GM18873 (cell line): ENCODE data around the gene ARHGAP33.
"Not testable (repeated sequence)": the region's sequence is repeated elsewhere in the genome, so short reads cannot be mapped to it uniquely, and the experiment has no call there.

Experiments used
- ATAC-seq: cut with Tn5 transposase; IDR thresholded peaks from one replicate; pipeline ENCODE4 v1.9.1; 2021; ENCODE audit warnings: mild to moderate bottlenecking, moderate library complexity, moderate number of reproducible peaks; ENCODE audit not compliant: unreplicated experiment, low FRiP score

Gene ARHGAP33

DNA sequence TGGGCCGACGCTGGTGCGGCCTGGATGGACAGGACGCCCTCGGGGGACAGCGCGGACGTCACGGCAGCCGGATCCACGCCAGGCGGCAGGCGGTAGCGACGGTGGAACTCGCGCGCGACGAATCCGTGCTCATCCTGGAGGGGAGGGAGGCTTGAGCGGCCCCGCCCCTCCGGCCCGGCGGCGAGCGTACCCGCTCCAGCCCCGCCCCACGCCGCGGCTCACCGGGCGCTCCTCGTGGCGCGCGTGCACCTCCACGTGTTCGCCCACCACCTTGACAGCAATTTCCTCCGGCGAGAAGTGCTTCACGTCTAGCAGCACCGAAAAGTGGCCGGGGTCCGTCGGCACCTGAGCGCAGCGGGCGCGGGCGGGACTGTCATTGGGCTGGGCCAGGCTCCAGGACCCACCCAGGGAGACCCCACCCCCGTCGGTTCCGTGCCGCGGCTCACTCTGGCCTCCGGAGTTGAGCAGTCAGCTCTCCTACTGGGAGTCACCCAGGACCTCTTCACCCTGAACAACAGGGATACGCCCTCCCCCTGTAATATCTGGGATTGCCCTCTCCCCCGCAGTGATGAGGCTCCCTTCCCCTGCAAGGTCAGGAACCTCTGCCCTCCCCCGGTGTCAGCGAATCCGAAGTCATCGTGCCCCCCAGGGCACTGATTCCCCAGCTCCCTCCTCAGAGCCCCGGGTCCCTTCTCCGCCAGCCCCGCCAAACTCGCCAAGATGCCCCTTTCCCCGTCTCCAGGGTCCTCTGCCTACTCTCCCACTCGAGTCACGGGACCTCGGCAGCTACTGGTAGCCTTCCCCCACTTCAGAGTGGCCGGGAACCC lies 19.6 kb upstream of the ARHGAP33 start:
- no peak for ATAC-seq

DNA sequence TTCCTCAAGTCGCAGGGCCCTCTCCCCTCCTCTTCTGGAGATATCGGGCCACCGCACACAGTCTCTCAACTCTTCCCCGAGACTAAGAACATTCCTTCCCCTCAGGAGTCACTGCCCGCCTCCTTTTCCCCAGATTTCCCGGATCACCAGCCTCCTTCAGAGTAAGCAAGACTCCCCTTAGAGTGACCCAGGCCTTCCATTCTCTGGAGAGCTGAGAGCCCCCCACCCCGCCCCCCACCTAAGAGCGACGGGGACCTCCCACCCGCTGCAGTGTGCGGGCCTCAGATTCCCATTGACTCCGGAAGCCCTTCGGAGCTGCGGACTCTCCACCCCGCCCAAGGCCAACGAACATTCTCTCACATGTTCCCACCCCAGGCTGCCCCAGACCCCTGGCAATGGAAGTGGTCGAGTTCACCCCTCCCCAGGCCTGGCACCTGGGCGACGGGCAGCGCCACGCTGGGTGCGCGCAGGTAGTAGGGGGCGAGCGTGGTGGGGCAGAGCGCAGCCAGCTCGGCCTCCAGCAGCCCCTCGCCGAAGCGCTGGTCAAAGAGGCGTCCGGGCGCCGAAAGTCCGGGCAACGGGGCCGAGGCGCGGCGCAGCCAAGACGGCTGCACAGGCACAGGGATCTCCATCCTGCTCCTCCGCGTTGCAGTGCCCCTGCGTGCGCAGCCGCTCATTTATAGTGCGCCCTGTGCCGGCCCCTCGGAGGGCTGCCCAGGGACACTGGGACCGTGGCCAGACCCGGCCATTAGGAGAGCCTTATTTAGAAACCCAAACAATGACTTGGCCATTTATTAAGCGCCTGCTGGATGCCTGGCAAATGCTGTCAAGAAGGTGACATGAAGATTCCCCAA lies 18.8 kb upstream of the ARHGAP33 start, which contains the start of gene HSPB6:
TSS of gene HSPB6 (minus strand) at position 653 of the 854 bp plus-strand sequence. CDS start at position 632, 21 bp downstream.
- no peak for ATAC-seq

DNA sequence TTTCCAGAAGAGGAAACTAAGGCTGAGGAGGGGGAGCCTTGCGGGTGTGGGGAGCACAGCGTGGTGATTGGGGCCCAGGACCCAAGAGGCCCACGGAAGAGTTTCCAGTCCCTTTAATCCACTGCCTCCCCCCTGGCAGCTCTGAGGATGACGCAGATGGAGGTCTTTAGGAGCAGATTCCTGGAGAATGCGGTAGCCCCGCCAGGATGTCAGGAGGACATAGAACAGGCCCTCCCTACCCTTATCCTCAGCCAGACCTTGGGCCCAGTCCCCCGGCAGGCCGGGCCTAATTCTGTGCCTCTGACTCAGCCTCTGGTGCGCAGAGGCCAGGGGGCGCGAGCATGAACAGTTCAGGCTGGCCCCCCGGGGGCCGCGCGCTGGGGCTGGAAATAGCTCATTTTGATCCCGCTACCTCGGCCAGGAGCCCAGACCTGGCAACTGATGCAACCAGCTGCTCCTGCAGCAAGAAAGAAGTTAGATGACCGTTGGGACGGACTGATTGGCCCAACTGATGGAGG lies 18.1 kb upstream of the ARHGAP33 start:
- no peak for ATAC-seq

DNA sequence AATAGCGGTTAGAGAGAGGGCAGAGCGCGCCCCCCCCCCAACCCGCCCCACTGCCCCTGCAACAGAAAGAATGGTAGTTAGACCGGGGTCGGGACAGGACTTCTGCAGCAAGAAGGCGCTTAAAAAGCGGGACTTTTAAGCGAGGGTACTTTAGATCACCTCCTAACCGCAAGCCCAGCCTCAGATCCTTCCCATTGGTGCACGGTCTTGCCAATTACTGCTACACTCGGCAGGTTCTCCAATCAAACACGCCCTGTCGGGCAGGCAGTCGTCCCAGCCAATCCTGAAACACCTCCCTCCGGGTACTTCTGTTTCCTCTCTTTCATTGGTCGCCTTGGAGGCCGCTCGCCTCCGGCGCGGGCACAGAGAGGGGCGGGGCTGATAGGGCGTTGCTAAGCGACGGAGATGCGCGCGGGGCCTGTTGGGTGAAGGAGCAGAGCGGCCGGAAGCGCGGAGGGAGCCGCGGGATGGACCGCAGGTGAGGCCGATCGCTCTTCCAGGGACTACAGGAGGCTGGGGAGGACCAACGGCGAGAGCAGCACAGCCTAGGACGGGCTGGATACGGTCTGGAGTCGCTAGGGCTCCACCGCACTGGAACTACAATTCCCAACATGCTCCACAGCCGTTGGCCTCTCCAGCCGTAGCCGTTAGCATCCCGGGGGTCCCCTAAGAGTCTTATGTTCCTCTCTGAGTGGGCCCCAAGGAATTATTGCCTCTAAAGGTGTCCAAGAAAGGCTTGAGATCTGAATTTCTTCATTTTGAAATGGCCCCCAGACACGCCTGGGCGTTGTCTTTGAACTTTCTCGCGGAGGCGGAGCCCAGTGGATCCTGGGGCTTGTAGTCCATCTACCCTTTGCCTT lies 17.4 kb upstream of the ARHGAP33 start, which contains the start of gene PROSER3:
TSS of gene PROSER3 (plus strand) at position 428 of the 860 bp plus-strand sequence. CDS start at position 468, 40 bp downstream.
- ATAC-seq: peak; percentile 97

DNA sequence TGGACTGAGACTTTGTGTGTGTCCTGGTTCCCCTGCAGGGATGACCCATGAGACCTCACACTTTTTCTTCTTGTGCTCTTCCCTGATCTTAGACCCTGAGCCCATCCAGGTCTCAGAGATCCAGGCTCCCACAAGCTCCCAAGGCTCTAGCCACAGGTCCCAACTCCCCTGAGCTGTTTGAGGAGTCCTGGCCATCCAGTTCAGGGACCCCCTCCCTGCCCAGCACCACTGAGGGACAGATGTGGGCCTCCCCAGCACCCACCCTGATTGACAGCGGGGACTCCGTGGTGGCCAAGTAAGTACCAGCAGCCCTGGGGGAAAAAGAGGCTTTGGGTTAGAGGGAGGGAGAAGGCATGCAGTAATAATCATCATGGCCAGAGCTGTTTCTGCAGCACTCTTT lies 15.7 kb upstream of the ARHGAP33 start:
- no peak for ATAC-seq

DNA sequence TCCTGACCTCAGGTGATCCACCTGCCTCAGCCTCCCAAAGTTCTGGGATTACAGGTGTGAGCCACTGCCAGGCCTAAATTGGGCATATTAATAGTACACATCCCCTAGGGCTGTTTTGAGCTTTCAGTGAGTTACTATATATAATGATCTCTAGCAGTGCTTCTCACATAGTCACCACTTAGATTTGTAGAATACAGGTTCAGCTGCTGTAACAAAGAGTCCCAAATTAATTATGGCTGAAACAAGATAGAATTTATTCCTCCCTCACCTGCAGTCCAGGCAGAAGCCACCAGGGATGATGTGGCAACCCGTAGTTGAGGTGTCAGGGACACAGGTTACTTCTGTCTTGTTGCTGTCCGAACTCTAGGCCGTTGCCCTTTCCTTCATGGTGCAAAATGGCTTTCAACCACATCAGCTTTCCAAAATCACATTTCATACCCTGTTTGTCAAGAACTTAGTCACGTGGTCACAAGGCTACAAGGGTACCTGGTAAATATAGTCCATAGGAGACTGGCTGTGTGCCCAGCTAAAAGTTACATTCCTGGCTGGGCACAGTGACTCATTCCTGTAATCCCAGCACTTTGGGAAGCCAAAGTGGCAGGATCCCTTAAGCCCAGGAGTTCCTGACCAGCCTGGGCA lies 14.5 kb upstream of the ARHGAP33 start:
- ATAC-seq: no peak

DNA sequence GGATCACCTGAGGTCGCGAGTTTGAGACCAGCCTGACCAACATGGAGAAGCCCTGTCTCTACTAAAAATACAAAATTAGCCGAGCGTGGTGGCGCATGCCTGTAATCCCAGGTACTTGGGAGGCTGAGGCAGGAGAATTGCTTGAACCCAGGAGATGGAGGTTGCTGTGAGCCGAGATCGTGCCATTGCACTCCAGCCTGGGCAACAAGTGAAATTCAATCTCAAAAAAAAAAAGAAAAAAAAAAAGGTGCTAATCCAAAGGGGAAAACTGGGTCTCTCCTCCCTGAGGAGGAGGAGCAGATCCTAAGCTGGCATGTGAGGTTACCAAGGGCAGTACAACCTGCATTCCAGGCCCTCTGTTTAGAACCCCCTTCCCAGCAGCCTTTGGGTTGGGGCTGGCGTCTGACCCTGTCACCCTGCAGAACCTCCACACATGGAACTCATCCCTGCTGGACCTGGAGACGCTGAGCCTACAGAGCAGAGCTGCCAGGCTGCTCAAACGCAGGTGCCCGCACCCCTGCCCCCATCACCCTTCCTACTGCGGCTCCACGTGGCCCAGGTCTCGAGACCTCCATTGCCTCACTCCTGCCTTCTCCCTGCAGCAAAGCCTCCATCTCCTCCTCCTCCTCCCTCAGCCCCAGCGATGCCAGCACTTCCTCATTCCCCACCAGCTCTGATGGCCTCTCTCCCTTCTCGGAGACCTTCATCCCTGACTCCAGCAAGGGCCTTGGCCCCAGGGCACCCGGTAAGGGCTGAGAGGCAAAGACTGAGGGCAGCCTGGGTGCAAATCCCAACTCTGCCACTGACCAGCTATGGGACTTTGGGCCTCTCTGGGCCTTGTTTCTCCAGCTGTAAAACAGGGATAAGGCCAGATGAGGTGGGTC lies 10.7 kb upstream of the ARHGAP33 start:
- no peak for ATAC-seq

DNA sequence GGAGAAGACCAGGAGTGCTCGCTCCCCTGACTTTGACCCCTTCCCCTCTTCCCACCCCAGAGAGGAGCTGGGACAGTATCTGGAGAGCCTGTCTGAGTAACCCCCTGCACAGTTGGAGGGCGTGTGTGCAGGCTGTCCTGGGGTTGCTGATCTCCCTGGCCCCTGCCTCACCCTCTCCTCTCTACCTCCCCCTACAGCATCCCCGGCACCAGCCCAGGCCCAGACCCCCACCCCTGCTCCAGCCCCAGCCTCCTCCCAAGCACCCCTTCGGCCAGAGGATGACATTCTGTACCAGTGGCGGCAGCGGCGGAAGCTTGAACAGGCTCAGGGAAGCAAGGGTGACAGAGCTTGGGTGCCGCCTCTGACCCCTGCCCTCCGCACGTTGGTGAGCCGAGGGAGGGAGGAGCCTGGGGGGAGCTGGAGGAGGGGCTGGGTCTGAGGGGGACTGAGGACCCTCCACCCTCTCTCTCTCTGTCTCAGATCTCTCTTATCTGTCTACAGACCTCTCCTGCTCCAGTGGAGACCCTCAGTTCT lies 8.7 kb upstream of the ARHGAP33 start:
- ATAC-seq: no peak

DNA sequence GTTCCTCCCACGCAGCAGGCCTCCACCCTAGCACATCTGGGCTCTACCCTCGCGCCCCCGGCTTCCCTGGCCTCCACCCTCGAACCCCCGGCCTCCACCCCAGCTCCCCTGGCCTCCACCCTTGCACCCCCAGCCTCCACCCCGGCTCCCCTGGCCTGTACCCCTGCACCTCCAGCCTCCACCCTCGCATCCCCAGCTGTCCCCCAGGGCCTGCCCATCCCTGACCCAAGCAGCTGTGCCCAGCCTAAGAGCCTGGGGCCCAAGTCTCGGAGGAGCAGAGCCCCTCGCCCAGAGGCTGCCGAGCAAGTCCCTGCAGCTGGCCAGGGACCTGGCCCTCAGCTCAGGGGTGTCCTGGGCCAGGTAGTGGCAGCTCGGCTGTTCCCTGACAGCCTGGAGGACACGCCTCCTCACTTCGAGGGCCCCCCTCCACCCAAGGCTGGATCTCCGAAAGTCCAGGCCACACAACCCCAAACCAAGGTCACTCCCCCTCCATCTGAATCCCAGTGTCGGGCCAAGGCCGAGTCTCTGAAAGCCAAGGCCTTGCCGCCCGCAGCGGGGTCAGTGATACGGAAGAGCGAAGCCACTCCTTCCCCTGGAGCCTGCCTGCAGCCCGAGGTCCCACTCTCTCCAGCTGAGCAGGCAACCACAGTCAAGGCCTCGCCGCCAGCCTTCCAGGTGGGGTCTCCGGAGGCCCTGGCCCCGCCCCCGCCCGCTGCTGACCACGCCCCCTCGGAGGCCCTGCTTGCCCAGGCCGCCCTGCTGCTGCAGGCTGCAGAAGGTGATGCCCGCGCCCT lies 7.9 kb upstream of the ARHGAP33 start:
- no peak for ATAC-seq

DNA sequence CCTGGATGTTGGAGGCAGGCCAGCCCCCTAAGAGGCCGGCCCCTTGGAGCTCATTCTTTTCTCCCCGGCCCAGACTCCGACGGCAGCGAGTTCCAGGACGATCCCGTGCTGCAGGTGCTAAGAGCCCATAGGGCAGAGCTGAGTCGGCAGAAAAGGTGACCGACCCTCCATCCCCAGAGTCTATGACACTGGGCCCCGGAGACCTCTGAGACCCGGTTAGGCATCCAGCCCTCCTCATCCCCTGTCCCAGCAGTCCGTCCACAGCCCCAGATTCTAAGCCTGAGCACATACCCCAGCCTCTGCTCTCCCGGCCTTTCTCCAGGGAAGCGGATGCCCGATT lies 7.3 kb upstream of the ARHGAP33 start:
- ATAC-seq: no peak

DNA sequence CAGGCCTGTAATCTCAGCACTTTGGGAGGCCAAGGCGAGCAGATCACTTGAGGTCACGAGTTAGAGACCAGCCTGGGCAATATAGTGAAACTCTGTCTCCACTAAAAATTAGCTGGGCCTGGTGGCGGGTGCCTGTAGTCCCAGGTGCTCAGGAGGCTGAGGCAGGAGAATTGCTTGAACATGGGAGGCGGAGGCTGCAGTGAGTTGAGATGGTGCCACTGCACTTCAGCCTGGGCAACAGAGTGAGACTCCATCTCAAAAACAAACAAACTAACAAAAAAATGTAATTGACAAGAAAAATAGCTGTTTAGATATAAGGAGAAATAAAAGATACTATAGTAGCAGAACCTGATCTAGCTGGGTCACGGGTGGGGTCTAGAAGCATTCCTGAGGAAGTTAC lies 3.0 kb upstream of the ARHGAP33 start:
- ATAC-seq: not testable (repeated sequence)

DNA sequence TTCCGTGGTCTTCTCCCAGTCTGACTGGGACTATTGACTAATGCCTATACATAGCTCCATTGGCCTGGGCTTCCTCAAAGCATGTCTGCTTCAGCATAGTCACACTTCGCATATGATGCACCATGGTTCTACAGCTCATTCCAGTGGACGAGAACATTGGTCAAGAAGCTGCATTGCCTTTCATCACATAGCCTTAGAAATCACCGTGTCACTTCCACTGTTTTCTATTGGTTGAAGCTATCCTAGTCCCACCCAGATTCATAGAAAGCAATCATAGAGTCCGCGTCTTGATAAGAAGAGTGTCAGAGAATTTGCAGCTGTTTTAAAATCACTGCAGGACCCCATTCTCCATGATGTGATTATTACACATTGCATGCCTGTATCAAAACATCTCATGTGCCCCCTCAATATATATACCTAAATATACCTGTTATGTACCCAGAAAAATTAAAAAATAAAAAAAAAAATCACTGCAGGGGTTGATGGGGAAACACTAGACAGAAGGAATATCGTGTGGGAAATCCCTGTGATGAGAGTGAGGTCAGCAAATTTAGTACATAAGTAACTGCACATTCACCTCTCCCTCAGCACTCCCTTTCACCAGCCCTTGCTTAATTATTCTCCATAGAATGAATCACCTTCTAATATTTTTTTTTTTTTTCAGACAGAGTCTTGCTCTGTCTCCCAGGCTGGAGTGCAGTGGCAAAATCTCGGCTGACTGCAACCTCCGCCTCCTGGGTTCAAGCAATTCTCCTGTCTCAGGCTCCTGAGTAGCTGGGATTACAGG lies 2.2 kb upstream of the ARHGAP33 start:
- ATAC-seq: no peak

DNA sequence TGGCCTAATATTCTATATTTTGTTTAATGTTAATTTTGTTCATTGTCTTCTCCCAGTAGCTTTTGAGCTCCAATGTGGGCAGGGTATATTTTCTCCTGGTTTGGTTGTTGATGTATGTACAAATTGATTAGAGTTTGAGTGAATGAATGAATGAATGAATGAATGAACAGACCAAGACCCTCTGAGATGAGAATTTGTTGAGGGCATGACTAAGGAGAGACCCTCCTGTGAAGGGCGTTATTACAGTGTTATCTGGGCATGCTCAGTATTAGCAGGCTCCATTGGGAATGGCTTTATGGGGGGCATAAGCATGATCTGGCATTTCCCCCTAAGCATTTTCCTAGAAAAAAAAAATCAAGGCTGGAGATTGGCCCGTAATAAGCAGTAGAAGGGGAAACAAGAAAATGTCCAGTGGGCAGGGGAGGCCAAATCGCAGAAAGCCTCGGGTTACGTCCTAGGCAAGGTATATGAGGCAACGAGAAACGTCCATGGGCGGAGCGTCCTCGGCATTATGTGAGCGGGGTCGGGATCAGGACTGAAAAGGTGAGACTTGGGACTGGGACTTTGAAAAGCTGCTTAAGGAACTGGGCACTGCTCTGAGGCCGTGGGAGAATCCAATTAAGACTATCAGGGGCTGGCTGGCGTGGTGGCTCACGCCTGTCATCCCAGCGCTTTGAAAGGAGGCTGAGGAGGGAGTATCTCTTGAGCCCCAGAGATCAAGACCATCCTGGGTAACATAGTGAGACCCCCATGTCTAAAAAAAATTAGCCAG lies 904 bp upstream of the ARHGAP33 start:
- ATAC-seq: no peak

DNA sequence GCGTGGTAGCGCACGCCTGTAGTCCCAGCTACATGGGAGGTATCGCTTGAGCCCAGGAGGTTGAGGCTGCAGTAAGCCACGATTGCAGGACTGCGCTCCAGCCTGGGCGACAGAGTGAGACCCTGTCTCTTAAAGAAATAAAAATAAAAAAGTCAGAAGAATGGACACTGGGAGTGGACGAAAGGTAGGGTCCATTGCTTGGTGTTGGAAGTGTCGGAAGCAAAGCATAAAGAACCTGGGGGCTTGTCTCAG lies 392 bp upstream of the ARHGAP33 start:
- no peak for ATAC-seq

DNA sequence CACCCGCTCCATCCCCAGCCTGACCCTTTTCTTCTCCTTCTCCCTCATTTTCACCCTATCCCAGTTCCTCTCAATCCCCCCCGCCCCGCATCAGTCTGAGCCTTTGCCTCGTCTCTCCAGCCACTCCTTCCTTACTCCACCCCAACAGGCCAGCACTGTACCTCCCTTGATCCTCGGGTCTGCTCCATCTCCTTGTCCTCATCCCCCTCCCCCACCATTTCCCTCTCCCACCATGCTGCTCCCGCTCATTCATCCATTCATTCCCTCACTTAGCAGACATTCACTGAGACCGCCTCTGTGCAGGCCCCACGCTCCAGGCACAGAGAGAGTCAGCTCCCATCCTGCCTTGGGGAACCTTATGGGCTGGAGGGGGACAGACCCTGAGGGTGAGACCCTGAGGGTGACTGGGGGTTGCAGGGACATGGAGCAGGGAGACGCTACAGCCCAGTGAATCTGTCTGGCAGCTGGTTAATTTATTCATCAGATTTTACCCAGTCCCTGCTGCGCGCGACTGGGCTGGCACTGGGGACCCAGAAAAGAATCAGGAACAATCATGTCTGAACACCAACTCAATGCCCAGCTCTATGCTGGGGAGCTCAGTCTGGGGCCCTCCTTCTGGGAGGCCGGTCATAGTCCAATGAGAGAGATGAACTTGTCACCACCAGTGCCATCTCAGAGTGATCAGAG lies 881 bp downstream of the ARHGAP33 start:
- ATAC-seq: no peak
